ENCODE data around the gene EXOC6. TPM values are rescaled to one million over a fixed set of nuclear protein-coding genes. Genes with fewer than 3 reads are reported as not detected.

The EXOC6 gene
- total and polyA plus RNA-seq, 7 donors, result 7.4 to 27.8 (median 14.4) TPM

DNA sequence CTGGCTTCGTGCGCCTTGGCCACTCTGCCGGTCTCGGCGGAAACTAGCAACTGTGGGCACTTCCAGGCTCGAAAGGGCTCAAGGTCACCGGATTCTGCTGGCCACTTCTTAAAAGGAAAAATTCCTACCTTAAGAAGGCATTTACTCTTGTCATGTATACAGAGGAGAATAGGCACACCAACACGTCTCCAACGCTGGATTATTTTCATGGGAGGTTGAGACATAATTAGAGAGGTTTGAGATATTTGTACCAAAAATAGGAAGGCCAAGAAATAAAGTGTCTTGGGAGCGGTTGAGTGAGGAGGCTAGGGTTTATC, 220.9 kb downstream of the EXOC6 start:
- Histone ChIP-seq H3K27ac (no peak overlapping the region), H3K4me1 (peaks cover 18% of the 10 kb centered on the region), H3K9me3 (no peaks in the 10 kb centered on the region), H3K36me3 (ENCODE audit: insufficient read depth in 1 of 2, low read depth in 1 of 2) (no peaks in the 10 kb centered on the region), H3K4me3 (no peak overlapping the region), H3K27me3 (ENCODE audit: insufficient read depth in 3 of 3, low read length in 2 of 3) (peaks cover 4 to 92% (median 31%) of the 10 kb centered on the region in 3 donors)
- intact Hi-C loops (cut with DNase I), result no loop called here
- WGBS, 3 donors, result 24 to 27% (median 24%) methylated on average over 10 of the region's 10 CpGs
- no peak for DNase-seq
- no peak for ATAC-seq
- no peak for TF ChIP-seq CTCF (IDR thresholded peaks at IDR 0.05)

GRCh38 chr10:93070378-93071176, 222.3 kb downstream of the EXOC6 start:
- DNase-seq, result no peak
- ATAC-seq, result no peak
- intact Hi-C loops (cut with DNase I), result no loop called here

DNA sequence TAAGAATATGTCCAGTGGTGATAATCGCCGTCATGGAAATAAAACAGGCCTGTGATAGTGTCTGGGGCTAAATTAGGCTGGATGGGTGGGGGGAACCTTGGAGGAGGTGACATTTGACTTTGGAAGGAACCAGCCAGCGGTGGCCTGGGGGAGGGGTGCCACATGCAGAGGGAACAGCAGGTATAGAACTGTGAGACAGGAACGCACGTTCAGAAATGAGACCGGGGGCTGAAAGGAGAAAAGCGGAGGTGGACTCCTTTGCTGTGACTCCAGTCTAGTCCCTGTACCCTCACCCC, 222.8 kb downstream of the EXOC6 start:
- Histone ChIP-seq H3K4me3 (no peak overlapping the region), H3K4me1 (peaks cover 21% of the 10 kb centered on the region), H3K27me3 (ENCODE audit: insufficient read depth in 3 of 3, low read length in 2 of 3) (peaks cover 0 to 92% (median 32%) of the 10 kb centered on the region in 3 donors), H3K9me3 (no peaks in the 10 kb centered on the region), H3K36me3 (ENCODE audit: insufficient read depth in 1 of 2, low read depth in 1 of 2) (no peaks in the 10 kb centered on the region), H3K27ac (no peak overlapping the region)
- DNase-seq, result no peak
- no peak for ATAC-seq
- WGBS, 3 donors, result 73 to 74% (median 73%) methylated on average over 7 of the region's 7 CpGs
- no peak for TF ChIP-seq CTCF (IDR thresholded peaks at IDR 0.05)
- intact Hi-C loops (cut with DNase I), result no loop called here

More at GRCh38 chr10:93070378-93071176, 222.3 kb downstream of the EXOC6 start:
- Histone ChIP-seq H3K4me3 (no peak overlapping the region), H3K27me3 (ENCODE audit: insufficient read depth in 3 of 3, low read length in 2 of 3) (peaks cover 0 to 92% (median 33%) of the 10 kb centered on the region in 3 donors), H3K4me1 (peaks cover 21% of the 10 kb centered on the region), H3K9me3 (no peaks in the 10 kb centered on the region), H3K27ac (no peak overlapping the region), H3K36me3 (ENCODE audit: insufficient read depth in 1 of 2, low read depth in 1 of 2) (no peaks in the 10 kb centered on the region)
- 71 to 73% (median 72%) methylated on average over 5 of the region's 5 CpGs for WGBS, 3 donors
- TF ChIP-seq CTCF (IDR thresholded peaks at IDR 0.05), result no peak

GRCh38 chr10:93071674-93072224, 223.4 kb downstream of the EXOC6 start:
- Histone ChIP-seq H3K4me1 (peaks cover 21% of the 10 kb centered on the region), H3K4me3 (peak overlapping the region; percentile 37), H3K9me3 (no peaks in the 10 kb centered on the region), H3K27me3 (ENCODE audit: insufficient read depth in 3 of 3, low read length in 2 of 3) (peaks cover 0 to 90% (median 30%) of the 10 kb centered on the region in 3 donors), H3K27ac (no peak overlapping the region), H3K36me3 (ENCODE audit: insufficient read depth in 1 of 2, low read depth in 1 of 2) (no peaks in the 10 kb centered on the region)
- TF ChIP-seq CTCF (IDR thresholded peaks at IDR 0.05), result no peak
- intact Hi-C loops (cut with DNase I), result no loop called here
- 2 to 6% (median 5%) methylated on average over 36 to 37 of the region's 37 CpGs for WGBS, 3 donors
- DNase-seq, result peak in 1 of 2 donors; percentile 45
- ATAC-seq, result peak in 2 of 4 donors; percentile 40 to 54

Measured in psoas muscle (tissue), 8 donors.